ENCODE data around the gene THEMIS2. TPM values are rescaled to one million over a fixed set of nuclear protein-coding genes. Genes with fewer than 3 reads are reported as not detected.

The THEMIS2 gene
- total RNA-seq, 1 donor from 2014 or later = 9.4 TPM

DNA sequence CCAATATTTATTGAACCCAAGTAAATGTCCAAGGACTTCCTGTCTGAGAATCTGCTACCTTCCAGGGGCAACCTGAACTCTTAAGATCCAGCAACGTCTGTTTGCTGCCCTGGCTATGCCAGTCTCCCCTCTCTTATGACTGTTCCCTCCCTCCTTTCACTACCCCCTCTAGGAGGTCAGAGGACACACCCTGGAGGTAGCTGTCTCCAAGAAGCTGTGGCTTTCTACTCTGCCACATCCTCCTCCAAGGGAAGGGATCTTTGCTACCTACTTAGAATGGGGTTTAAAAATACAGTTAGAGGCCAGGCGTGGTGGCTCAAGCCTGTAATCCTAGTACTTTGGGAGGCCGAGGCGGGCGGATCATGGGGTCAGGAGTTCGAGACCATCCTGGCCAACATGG is 58.8 kb downstream of the THEMIS2 start:
- intact Hi-C loops (cut with DNase I) = no loop called here
- ATAC-seq (ENCODE audit: poor library complexity) (no peak), DNase-seq (no peak)

DNA sequence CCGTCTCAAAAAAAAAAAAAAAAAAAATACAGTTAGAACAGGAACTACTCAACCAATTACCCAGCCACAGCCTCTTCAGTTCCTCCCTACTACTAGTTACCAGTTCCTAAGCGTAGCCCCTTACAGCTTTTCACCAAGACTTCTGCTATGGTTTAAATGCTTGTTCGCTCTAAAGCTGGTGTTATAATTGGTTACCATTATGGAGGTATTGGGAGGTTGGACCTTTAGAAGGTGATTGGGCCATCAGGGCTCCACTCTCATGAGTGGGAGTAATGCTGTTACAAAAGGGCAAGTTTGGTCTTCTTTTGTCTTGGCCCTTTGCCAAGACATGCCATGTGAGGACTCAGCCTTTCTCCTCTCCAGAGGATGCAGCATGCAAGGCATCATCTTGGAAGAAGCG is 59.4 kb downstream of the THEMIS2 start:
- intact Hi-C loops (cut with DNase I) = no loop called here
- no peak for ATAC-seq (ENCODE audit: poor library complexity)
- no peak for DNase-seq

DNA sequence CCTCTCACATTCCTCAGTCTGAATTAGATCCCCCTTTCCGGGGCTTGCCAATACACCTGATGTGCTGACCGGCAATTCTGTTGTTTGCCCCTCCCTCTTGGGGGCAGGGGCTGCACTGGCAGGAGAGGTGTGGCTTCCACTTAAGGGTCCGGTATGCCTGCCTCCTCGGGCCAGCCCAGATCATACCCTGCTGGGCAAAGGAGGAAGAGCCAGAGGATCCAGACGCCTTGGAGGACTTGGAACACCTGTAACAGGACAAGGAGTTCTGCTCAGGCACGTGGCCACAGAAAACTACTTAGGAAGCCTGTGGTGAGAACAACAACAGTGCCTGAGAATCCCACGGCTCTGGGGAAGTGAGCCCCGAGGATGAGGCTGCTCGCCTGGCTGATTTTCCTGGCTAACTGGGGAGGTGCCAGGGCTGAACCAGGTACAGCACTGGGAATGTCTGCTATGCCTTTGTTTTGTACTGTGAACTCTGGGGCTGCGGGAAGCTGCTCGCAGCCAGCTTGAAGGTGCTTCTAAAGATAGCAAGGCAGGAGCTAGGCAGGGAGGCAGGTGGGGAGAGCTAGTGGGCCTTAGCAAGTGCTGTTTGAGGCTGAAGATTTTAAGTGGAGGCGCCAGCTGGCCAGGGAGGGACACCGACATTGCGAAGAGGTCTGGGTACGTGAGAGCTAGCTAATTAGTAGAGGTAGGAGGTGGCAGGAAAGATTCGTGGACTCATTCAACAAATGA is 62.6 kb downstream of the THEMIS2 start, which contains the start of gene SMPDL3B:
Gene SMPDL3B (plus strand): TSS at position 183 of the 732 bp plus-strand sequence. CDS start 184 bp downstream, at position 367.
- no peak for ATAC-seq (ENCODE audit: poor library complexity)
- DNase-seq = no peak
- intact Hi-C loops (cut with DNase I) = no loop called here

DNA sequence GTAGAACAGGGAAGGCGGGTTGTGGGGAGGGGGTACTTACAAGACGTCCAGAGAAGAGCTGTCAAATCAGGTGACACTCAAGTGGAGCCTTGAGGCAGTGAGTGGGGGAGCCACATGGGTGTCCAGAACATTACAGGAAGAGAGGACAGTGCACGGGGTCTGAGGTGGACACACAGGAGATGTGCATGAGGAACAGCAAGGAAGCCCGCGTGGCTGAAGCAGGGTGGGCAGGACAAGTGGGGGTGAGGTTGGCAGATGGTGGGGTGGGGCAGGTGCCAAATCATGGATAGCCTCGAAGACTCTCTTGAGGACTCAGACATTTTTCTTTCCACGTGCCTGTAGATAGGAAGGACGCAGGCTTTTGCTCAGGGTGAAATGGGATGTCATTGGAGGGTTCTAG is 63.4 kb downstream of the THEMIS2 start:
- no peak for DNase-seq
- intact Hi-C loops (cut with DNase I) = no loop called here

More for the DNA sequence above, 63.4 kb downstream of the THEMIS2 start:
- no peak for ATAC-seq (ENCODE audit: poor library complexity)

Other genes starting within 250 kb of the THEMIS2 start
- 3.7 TPM for gene FGR, start 237.4 kb upstream of the THEMIS2 start, total RNA-seq
- gene IFI6, start 200.4 kb upstream of the THEMIS2 start, total RNA-seq = 29.2 TPM
- gene FAM76A, start 146.6 kb upstream of the THEMIS2 start, total RNA-seq = 9.8 TPM
- 19.0 TPM for gene STX12, start 99.3 kb upstream of the THEMIS2 start, total RNA-seq
- 21.3 TPM for gene PPP1R8, start 41.8 kb upstream of the THEMIS2 start, total RNA-seq
- 21.4 TPM for gene RPA2, start 42.0 kb downstream of the THEMIS2 start, total RNA-seq
- gene SMPDL3B, start 62.5 kb downstream of the THEMIS2 start, total RNA-seq = not detected
- gene XKR8, start 87.4 kb downstream of the THEMIS2 start, total RNA-seq = 4.1 TPM
- 16.0 TPM for gene EYA3, start 216.1 kb downstream of the THEMIS2 start, total RNA-seq